HT1080 (cell line): Measurements from ENCODE around the gene PLA2G6. TPM values are rescaled to one million over a fixed set of nuclear protein-coding genes. Genes with fewer than 3 reads are reported as not detected.

ENCODE experiments used
- DNase-seq: peaks from one replicate; pipeline ENCODE4 v3.0.0-alpha.2; 2015; ENCODE audit warnings: low read depth
- small RNA-seq: library from RNA; depleted of rRNA; stranded (forward); fragments of <200 nt; gene quantifications from one replicate; pipeline ENCODE3, GENCODE V24; 2014
- total RNA-seq: library from RNA; depleted of rRNA; stranded (reverse); fragments of >200 nt; shearing (Covaris generic); gene quantifications from 2 replicates; pipeline ENCODE4 v1.2.3, GENCODE V29; 2014; rRNA removed

Gene PLA2G6
- total RNA-seq, 1 experiment from 2014 or later, result 2.9 TPM

GRCh38 chr22:38073150-38074130 is 108.2 kb downstream of the PLA2G6 start:
- no peak for DNase-seq

GRCh38 chr22:38072322-38073149 is 109.1 kb downstream of the PLA2G6 start:
- DNase-seq, result no peak

GRCh38 chr22:38071421-38072321 is 110.0 kb downstream of the PLA2G6 start:
- no peak for DNase-seq

- no peak for DNase-seq
Measured at GRCh38 chr22:38070250-38070921, 111.2 kb downstream of the PLA2G6 start.

- DNase-seq, result no peak
Measured at GRCh38 chr22:38069372-38070249, 112.0 kb downstream of the PLA2G6 start.

- no peak for DNase-seq
Measured at GRCh38 chr22:38068641-38069371, 112.8 kb downstream of the PLA2G6 start.

- DNase-seq, result no peak
Measured at GRCh38 chr22:38067761-38068360, 113.8 kb downstream of the PLA2G6 start.

- no peak for DNase-seq
Measured at GRCh38 chr22:38067028-38067415, 114.6 kb downstream of the PLA2G6 start.

GRCh38 chr22:38066381-38067027 is 115.1 kb downstream of the PLA2G6 start:
- DNase-seq, result no peak

GRCh38 chr22:38065539-38065938 is 116.1 kb downstream of the PLA2G6 start:
- no peak for DNase-seq

GRCh38 chr22:38062791-38063190 is 118.8 kb downstream of the PLA2G6 start:
- no peak for DNase-seq

Small RNAs within 50 kb of the gene (small RNA-seq; reads per million reads assigned to genes)
- not detected for gene RN7SL704P

Other genes starting within 250 kb of the PLA2G6 start
- gene C22orf23, start 228.2 kb downstream of the PLA2G6 start, total RNA-seq, result 0.32 TPM in 1 of 2 replicates, not detected in the other
- 141 and 149 TPM in 2 replicates for gene POLR2F, start 228.1 kb downstream of the PLA2G6 start, total RNA-seq
- gene SOX10, start 197.3 kb downstream of the PLA2G6 start, total RNA-seq, result not detected in 2 replicates
- gene PICK1, start 124.4 kb downstream of the PLA2G6 start, total RNA-seq, result 25.4 and 27.0 TPM in 2 replicates
- not detected in 2 replicates for gene SLC16A8, start 97.6 kb downstream of the PLA2G6 start, total RNA-seq
- not detected in 2 replicates for gene BAIAP2L2, start 71.1 kb downstream of the PLA2G6 start, total RNA-seq
- 15.0 and 18.9 TPM in 2 replicates for gene MAFF, start 20.2 kb upstream of the PLA2G6 start, total RNA-seq
- gene TMEM184B, start 91.2 kb upstream of the PLA2G6 start, total RNA-seq, result 21.5 and 30.3 TPM in 2 replicates
- gene CSNK1E, start 135.6 kb upstream of the PLA2G6 start, total RNA-seq, result 175 and 206 TPM in 2 replicates